Measurements from ENCODE around the gene CSNK1G1. TPM values are rescaled to one million over a fixed set of nuclear protein-coding genes. Genes with fewer than 3 reads are reported as not detected.
"Not testable (repeated sequence)": the region's sequence is repeated elsewhere in the genome, so short reads cannot be mapped to it uniquely, and the experiment has no call there.

CSNK1G1 gene
- polyA plus RNA-seq, 3 donors: 17.9 to 23.6 (median 23.1) TPM

DNA sequence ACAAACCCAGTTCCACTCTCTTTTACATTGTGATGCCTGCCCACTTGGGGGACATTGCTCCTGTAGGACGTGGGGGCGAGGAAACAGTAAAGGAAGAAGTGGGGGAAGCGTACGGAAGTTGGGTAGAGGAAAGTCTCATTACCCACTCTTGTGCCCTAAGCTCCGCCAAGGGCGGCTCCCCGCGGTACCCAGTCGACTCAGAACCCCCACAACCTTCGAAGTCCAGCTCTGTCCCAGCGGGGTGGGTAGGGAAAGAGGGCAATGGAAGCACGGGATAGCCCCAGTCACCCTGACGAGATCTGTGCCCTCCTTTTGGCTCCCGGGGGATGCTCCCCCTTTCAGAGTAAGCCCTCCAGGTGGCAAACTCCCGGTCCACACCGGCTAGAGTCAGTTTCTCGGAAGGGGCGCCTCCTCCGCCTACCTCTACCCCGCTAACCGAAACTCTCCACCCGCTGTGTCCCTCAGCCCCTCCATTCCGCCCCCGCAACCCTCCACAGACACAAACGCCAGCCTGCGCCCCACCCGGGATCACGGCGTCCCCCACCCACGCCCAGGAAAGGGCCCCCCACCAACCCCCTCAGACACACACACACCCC lies 527 bp downstream of the CSNK1G1 start:
- DNase-seq: peak; percentile 17

DNA sequence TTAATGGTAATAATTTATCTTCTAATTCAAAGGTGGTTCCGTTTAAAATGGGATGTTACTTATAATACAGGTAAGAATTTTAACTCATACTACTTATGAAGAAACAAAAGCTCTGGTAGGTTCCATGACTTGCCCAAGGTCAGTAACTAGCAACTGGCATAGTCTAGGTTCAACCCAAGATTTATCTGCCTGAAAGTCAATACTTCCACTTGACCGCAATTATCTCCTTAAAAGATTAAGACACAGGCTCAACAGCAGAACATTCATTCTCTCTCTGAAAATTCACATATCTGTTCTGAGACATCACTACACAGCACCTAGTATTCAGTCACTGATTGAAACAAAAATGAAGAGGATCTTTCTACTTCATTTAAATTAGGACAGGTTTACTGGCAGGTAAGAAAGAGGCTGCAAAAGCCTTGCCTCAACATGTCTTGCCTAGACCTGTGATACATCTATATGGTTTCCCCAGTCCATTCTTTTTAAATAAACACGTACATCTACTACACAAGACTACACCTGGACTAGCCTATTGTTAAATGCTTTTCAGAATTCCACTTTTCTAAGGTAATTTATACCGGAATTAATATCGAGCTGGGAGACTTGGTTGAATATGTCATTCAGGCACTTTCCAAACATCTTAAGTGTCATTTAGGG lies 1.2 kb downstream of the CSNK1G1 start:
- DNase-seq: no peak

DNA sequence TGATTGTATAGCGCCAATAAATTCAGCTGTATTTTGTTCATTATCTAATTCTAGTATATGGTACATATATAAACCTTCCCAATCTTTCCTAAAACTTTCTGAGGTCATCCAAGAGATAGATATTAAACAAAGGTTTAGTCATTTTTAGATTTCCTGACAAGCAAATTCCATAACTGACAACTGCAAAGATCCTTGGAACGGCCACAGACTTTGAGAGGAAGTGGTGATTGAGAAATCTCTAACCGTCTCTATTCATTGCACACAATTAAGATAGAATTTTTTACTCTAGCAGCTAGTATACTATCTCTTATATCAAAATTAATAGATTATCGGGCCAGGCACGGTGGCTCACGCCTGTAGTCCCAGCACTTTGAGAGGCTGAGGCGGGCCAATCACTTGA lies 4.7 kb downstream of the CSNK1G1 start:
- no peak for DNase-seq

DNA sequence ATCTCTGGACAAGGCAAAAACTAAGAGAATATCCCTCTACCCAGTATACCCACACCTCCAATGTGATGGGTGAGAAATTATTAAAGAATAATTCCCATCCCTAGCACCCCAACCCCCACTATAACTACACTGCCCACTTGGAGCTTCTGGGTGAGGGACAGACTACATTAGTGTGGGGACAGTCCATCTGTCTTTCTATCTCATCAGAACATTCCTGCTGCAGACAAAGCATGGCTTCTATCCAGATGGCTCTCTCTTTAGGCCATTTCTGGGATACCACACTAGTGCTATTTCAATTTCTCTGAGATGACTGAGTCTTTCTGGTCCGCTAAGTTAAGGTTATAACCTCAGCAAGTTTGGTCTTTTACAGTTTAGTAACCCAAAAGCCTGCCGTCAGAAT lies 6.6 kb downstream of the CSNK1G1 start:
- no peak for DNase-seq

DNA sequence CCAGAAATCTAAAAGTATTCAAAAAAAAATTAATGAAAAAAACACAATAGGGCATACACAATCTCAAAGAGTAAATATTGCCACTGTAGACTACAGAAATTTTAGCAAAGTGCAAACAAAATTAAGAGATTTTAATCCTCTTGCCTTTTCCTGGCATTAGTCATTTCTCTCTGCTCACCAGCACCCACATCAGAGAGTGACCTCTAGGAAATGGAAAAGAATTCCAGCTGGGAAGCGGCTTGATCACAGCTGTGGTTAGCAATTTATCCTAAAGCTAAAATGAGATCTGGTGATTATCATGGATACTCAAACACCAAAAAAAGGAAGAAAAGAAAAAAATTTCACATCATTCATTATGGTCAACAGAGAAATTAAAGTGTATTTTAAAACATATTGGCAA lies 7.5 kb downstream of the CSNK1G1 start:
- no peak for DNase-seq

GRCh38 chr15:64346242-64346641 lies 9.7 kb downstream of the CSNK1G1 start:
- not testable (repeated sequence) for DNase-seq

GRCh38 chr15:64344651-64345294 lies 11.2 kb downstream of the CSNK1G1 start:
- DNase-seq: no peak

GRCh38 chr15:64343841-64344240 lies 12.1 kb downstream of the CSNK1G1 start:
- DNase-seq: no peak

GRCh38 chr15:64343222-64343621 lies 12.8 kb downstream of the CSNK1G1 start:
- no peak for DNase-seq

DNA sequence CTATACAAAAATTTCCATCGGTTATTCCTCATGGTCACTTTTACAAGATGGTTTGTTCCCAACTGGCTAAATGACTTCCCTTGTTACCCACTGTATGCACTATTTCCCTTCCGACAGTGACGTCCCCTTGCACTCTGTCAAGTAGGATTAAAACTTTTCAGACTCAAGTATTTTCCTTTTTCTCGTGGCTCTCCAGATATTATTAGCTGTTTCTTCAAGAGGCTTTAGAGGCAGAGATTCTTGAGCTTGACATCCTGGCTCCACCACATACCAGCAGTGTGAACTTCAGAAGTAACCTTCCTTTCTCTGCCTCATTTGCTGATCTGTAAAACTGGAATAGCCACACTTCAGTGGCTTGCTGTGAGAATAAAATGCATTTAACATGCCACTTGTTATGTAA lies 14.0 kb downstream of the CSNK1G1 start:
- DNase-seq: no peak

DNA sequence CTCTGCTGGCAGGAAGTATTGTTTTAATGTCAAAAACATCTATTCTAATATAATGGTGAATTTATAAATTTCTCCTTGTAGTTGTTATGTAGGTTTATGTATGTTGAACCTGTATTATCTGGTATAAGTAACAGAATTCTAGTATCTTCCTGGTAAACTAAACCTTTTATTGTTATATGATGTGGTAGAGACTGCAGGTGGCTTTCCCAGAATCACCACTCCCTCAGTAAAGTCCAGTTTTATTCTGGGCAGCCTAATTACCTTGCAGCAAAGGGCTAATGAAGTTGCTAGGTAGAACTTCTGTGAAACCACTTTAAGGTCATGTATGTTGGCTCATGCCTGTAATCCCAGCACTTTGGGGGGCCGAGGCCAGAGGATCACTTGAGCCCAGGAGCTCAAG lies 15.6 kb downstream of the CSNK1G1 start:
- no peak for DNase-seq

DNA sequence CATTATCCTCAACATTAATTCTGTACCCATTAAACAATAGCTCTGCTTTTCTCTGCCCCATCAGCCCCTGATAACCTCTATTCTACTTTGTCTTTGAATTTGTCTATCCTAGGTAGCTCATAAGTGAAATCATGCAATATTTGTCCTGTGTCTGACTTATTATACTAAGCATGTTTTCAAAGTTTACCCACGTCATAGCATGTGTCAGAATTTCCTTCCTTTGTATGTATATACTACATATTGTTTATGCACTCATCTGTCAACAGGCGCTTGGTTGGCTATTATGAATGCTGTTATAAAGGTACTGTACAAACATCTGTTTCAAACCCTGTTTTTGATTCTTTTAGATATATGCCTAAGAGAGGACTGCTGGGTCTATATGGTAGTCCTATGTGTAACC lies 18.2 kb downstream of the CSNK1G1 start:
- no peak for DNase-seq

- DNase-seq: no peak
Measured at GRCh38 chr15:64333986-64334929, 21.7 kb downstream of the CSNK1G1 start.

DNA sequence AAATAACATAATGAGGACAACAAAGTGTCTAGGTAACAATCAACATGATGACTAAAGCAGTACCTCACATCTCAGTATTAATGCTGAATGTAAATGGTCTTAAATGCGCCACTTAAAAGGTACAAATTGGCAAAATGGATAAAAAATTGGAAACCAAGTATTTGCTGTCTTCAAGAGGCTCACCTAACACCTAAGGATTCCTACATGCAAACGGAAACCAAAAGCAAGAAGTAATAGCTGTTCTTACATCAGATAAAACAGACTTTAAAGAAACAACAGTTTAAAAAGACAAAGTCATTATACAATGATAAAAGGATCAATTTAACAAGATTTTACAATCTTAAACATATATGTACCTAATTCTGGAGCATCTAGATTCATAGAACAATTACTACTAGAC lies 22.5 kb downstream of the CSNK1G1 start:
- DNase-seq: no peak

DNA sequence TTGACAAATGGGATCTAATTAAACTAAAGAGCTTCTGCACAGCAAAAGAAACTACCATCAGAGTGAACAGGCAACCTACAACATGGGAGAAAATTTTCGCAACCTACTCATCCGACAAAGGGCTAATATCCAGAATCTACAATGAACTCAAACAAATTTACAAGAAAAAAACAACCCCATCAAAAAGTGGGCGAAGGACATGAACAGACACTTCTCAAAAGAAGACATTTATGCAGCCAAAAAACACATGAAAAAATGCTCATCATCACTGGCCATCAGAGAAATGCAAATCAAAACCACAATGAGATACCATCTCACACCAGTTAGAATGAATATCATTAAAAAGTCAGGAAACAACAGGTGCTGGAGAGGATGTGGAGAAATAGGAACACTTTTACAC lies 24.3 kb downstream of the CSNK1G1 start:
- not testable (repeated sequence) for DNase-seq

DNA sequence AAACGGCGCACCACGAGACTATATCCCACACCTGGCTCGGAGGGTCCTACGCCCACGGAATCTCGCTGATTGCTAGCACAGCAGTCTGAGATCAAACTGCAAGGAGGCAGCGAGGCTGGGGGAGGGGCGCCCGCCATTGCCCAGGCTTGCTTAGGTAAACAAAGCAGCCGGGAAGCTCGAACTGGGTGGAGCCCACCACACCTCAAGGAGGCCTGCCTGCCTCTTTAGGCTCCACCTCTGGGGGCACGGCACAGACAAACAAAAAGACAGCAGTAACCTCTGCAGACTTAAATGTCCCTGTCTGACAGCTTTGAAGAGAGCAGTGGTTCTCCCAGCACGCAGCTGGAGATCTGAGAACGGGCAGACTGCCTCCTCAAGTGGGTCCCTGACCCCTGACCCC lies 29.0 kb downstream of the CSNK1G1 start:
- not testable (repeated sequence) for DNase-seq

DNA sequence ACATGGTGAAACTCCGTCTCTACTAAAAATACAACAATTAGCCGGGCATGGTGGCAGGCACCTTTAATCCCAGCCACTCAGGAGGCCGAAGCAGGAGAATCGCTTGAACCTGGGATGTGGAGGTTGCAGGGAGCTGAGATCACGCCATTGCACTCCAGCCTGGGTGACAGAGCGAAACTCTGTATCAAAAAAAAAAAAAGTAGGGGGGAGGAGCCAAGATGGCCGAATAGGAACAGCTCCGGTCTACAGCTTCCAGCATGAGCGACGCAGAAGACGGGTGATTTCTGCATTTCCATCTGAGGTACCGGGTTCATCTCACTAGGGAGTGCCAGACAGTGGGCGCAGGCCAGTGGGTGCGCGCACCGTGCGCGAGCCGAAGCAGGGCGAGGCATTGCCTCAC lies 29.5 kb downstream of the CSNK1G1 start:
- DNase-seq: not testable (repeated sequence)

GRCh38 chr15:64324165-64324877 lies 31.7 kb downstream of the CSNK1G1 start:
- no peak for DNase-seq

DNA sequence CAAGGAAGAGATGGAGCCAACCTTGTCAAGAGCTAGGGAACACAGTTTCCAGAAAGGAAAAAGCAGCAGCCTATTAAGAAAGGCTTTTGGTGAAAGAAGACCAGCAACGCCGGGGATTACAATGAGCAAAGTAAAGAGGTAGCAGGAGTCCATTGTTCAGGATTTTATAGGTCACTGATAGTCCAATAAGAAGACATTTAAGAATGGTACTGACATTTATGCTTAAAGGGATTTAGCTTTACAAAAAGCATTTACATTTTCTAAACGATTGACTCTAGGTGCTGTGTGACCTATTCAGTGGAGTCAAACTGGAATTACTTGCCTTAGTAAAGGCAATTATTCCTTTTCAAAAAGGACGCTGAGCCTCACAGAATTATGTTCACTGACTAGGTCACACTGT lies 40.8 kb downstream of the CSNK1G1 start:
- DNase-seq: no peak

DNA sequence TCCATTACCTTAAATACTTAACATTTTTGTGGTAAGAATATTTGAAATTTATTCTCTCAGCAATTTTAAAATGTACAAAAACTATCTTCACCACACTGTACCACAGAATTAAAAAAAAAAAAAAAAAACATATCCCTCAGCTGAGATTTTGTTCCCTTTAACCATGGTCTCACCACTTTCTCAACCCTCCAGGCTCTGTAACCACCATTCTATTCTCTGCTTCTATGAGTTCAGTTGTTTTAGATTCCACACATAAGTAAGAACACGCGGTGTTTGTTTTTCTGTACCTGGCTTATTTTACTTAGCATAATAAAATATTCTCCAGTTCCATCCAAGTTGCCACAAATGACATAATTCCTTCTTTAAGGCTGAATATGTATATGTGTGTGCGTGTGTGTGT lies 41.5 kb downstream of the CSNK1G1 start:
- DNase-seq: no peak

DNA sequence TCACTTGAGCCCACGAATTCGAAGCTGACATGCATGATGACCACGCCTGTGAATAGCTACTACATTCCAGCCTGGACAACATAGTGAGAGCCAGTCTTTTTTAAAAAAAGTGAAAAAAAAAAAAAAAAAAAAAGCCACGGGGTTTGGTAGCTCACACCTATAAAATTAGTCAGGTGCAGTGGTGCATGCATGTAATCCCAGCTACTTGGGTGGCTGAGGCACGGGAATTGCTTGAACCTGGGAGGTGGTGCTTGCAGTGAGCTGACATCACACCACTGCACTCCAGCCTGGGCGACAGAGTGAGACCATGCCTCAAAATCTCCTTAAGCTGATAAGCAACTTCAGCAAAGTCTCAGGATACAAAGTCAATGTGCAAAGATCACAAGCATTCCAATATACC lies 44.4 kb downstream of the CSNK1G1 start:
- DNase-seq: no peak

DNA sequence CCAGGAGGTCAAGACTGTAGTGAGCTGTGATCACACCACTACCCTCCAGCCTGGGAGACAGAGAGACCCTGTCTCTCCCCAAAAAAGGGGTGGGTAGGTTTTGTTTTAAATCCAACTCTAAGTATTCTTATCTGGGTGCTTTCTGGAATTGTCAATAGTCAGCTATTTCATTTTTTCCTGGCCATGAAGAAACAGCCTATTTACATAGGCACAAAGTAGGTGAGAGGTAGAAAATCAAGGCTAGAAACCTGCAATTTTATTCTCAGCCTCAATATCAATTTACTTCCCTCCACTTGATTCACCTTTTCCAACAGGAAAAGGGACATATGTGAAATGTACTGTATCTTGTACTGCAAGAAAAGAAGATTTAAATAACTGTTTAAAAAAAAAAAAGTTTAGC lies 45.9 kb downstream of the CSNK1G1 start:
- DNase-seq: no peak

Measured in renal pelvis (tissue), 4 donors.